ENCODE data around the gene SDK2.

The SDK2 gene

DNA sequence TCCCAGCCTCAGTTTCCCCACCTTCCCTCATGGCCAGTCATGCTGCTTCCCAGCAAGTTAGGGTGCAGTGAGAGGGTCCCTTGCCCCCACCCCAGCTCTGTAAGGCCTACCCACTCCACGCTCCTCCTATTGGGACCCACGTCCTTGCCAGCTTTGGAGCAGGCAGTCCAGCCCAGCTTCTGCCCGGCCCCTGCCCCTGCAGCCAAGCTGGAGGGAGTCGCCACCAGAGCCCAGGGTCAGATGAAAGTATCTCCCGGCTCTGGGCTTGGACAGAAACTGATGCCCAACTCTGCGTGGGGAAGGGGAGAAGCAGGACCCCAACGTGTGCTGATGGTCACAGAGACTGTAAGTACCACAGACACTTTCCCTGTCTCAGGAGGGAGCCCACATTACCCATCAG is 32.6 kb downstream of the SDK2 start:
- DNase-seq (ENCODE audit: low spot score), result no peak

DNA sequence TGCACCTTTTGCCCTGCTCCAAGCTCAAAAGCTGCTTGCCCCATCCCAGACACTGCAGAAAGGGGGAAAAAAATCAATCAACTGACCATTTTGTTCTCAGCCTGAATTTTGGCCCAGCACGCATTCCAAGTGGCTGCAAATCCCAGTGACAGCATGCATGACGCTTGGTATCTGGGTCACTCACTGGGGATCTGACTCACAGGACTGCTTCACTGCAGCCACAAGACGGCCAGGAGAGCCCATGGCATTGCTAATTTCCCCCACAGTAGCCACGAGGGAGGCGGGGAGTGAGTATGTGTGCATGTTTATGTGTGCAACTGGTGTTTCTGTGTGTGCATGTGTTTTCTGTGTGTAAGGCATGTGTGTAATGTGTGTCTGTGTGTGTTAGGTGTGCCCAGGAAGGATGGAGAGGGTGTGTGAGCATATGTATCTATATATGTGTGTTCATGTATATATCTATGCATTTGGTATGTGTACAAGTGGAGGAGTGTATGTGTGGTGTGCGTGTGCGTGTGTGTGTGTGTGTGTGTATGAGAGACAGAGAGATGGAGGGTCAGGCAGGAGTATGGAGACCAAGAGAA is 33.8 kb downstream of the SDK2 start:
- no peak for DNase-seq (ENCODE audit: low spot score)

DNA sequence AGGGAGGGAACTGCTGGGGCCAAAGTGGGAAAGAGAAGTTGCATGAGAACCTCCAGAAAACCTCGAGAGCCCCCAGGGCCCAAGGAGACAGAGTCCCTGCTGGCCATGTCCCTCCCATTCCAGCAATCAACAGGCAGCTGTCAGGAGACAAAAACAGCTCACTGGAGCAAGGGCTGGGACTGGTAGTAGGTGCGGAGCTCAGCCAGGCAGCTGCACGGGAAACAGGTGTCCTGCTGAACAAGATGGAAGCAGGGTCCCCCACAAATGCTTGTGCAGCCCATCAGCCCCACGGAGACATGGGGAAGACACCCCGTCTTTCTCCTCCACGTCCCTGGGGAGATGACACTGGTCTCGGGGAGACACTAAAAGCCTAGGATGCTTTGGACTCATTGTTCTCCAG is 34.5 kb downstream of the SDK2 start:
- DNase-seq (ENCODE audit: low spot score), result no peak

DNA sequence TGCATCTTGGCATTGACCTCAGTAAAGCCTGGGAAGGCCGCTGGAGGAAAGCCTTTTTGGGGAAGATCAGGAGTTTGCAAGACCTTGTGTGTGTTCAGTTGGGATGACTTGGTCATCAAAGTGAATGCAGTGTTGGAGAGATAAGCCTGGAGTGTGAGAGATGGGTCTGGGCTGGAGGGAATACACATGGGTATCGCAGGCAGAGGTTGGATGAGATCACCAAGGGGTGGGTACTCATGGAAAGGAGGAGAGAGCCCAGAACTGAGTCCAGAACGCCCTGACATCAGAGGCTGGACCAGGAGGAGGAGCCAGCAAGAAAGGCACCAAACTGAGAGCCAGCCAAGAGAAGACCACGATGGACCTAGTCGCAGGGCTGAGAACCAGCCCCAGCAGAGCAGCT is 35.2 kb downstream of the SDK2 start:
- no peak for DNase-seq (ENCODE audit: low spot score)

DNA sequence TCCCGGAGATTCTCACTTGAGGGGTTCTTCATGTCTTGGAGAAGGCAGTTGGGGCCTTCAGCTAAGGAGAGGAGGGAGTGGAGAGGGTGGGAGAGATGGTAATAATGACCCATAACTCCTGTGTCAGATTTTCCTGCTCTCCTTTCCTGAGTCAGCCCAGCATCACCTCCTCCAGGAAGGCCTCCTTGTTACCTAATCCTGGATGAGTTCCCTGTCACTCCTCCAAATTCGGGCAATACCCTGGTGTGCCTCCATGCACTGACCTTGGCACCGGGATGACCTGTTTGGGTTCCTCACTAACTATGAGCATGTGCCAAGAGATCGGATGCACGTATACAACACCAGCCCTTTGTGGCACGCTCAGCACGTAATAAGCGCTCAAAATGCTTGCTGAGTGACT is 38.8 kb downstream of the SDK2 start:
- no peak for DNase-seq (ENCODE audit: low spot score)

DNA sequence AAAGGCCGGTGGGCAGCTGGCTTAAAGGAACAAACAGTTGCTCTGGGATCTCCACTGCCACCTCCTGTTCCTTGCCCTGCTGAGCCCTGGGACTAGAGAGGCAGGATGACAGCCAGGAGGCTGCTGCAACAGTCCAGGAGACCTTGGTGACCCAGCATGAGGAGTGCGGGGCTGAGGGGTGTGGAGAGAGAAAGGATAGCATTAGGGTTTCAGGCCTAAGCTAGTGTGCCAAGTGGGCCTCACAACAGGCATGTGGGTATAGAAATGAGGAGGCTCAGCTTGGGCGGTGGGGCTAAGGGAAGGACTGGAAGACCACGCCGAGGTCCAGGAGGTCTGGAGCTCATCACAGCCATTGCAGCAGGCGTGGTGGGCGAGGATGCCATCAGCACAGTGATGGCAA is 39.8 kb downstream of the SDK2 start:
- no peak for DNase-seq (ENCODE audit: low spot score)

DNA sequence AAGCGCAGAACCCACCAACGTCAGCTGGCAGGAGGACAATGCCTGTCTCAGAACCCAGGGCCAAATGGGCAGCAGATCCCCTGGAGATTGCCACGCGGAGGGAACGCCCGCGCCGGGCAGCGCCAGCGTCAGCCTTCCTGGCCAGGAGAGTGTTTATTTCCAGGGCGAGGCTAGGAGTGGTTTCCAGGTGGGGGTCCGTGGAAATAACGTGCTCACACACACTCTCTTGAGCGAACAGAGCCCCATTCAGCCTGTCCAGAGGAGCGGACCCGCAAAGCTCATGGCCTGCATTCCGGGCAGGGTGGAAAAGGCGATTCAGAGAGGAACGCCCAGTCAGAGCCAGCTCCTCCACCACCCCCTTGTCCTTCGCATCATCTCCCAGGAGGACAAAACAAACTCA is 40.3 kb downstream of the SDK2 start:
- DNase-seq (ENCODE audit: low spot score), result no peak

DNA sequence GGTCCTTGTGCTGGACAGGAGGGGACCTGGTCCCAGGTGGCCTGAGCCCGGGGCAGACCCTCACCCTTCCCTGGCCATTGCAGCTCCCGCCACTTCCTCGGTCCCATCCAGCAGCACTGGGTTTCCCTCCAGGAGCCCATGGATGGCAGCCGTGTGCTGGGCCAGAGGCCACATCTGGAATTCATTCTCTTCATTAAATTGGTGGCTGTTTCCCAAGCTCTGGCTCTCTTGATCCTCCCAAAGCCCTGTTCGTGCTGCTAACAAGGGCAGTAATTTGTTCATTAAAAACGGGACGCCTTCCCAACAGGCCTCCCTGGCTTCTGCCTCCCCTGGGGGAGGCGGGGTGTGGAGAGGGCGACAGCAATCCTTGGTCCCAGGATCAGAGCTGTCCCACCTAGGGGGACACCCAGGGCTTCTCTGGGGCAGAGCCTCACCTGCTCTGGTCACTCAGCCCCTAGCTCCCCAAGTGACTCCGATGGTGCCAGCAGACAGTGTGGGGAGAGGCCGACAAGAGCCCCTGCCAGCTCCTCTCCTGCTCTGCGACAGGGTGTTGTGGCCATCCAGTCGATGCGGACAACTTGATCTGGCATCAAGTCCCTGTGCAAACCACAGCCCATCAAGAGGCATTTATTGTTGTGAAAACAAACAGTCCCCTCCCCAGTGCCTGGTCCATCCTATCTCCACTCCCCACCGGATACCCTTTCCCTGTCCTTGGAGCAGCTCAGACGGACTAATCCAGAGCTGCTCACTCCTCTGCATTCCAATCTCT is 44.0 kb downstream of the SDK2 start:
- no peak for DNase-seq (ENCODE audit: low spot score)

DNA sequence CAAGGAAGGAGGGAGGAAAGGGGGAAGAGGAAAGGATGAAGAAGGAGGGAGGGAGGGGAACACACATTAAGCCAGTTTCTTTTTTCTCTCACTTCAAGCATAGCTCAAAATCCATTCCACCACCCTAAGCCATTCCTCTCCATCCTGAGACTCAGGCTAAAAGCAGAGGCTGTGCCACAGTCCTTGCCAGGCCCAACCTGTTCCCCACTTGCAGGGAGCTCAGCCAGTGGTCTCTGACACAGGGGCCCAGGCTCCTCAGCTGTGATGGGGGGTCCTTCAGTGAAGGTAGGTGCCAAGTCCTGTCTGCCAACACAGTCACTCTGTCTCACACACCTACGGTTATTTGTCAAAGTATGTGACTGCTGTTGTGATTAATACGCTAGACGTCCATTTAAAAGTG is 44.6 kb downstream of the SDK2 start:
- DNase-seq (ENCODE audit: low spot score), result no peak

DNA sequence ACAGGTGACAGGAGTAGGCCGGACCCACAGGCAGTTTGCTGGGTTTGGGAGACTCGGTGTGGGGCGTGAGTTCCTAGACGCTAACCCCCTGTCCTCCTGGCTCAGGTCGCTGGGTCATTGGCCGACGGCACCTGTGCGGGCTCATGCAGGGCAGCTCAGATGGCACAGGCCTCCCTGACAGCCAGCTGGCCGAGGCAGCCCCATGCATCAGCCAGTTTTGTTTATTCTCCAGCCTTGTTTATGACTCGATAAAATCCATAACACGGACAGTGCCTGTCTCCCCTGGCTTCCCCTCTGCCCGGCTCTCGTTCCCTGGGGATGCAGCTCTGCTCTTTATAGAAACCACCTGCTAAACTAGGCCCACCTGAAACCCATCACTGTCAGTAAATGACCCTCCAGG is 46.0 kb downstream of the SDK2 start:
- no peak for DNase-seq (ENCODE audit: low spot score)

DNA sequence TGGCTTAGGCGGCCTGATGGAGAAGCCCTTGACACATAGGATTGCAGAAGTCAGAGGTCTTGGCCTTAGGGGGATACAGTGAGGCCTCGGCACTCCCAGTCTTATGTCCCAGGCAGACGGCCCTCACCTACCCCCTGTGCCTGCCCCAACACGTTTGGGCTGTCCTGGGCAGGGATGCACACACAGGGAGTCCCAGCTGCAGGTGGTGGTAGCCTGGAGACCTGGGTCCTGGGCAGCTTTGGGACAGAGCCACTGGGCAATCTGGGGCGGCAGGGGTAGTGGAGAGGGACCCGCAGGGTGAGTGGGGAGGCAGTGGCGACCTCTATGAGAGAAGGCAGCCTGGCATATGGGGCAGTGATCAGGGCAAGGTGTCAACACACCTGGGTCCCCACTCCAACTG is 48.3 kb downstream of the SDK2 start:
- DNase-seq (ENCODE audit: low spot score), result no peak

DNA sequence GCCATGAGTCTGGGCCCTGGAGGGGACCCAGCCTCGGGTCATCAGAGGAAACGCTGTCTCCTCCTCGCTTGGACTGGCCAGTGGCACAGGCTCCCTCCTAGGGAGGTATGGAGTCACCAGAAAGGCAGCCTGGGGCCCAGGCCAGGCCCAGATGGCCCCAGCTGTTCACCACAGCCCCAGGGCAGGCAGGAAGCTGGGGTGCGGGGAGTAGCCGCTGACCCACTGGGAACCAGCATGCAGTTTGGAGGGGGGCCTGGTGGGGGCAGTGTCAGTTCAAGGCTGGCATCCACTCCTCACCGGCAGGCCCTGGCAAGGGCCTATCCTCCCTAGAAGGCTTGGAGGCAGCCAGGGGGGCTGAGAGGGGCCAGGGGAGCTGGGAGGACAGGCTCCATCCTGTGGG is 48.8 kb downstream of the SDK2 start:
- DNase-seq (ENCODE audit: low spot score), result peak; percentile 62

DNA sequence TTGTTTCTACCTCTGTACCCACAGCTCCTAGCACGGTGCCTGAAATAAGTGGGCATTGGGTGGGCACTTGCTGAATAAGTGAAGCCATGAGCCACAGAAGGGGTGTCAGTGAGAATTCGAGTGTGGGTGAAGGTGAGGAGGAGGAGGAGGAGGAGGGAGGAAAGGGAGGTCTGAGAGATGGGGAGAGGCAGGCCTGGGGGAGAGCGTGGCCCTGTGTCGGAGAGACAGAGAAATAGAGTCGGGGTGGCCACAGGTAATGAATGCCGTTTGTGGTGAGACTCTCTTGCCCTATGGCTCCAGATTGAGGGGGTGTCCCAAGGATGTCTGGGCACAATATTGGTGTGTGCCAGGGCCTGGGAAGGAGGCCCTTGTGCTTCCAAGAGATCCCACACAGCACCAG is 49.2 kb downstream of the SDK2 start:
- no peak for DNase-seq (ENCODE audit: low spot score)

DNA sequence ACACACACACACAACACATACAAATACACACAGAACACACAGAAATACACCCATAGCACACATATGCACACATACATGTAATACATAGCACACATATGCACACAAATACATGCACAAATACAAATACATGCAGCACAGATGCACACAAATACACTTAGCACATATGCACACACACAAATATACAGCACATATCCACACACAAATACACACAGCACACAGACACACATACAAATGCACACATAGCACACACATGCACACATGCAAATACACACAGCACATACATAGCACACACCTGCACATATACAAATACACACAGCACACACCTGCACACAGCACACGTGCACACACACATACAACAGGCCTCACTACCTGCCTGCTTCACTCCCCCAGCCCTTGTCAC is 49.6 kb downstream of the SDK2 start:
- no peak for DNase-seq (ENCODE audit: low spot score)

DNA sequence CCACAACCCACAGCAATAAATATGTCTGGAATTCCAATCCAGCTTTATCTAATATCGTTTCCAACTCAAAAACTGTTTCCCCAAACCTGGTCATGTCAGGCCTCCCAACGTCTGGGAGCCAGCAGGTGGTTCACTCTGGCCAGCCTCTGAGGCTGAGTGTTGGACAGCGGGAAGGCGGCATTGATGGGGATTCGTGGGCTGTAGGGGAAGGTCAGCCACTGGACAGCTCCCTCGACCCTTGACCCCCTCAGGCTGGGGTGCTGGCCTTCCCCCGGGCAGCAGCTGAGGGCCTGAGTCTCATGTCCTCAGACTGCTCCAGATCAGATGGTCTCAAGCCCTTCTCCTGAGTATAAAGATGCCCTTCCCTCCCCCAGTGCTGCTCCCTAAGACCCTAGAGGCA is 50.2 kb downstream of the SDK2 start:
- no peak for DNase-seq (ENCODE audit: low spot score)

DNA sequence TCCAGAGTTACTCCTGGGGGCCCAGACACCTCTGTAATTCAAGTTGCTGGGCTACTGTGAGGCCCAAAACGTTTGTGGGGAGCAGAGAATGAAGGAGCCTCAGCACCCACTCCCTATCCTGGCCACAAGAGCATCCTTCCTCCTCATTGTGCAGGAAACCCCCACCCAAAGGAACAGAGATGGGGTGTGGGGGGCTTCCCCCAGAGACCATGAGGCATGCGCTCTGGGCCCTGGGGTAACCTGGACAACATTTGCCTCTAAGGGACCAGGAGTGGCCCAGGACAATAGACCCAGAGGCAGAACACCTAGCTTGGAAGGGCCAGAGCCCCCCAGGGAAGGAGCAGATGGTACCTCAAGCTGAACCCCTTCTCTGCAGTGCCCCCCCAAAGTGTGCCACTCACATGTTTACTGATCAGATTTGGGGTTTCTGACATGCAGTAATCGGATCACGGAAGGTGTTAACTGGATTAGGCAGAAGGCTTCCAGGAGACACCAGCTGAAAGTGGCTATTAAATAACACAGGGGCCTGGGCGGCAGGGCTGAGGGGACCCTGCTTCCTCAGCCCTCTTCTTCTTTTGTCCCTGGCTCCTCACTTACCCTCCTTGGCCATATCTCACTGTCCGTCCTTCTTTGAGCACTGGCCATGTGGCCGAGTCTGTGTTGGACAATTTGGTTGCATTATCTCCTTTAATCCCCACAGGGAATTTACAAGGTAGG is 50.8 kb downstream of the SDK2 start:
- no peak for DNase-seq (ENCODE audit: low spot score)

DNA sequence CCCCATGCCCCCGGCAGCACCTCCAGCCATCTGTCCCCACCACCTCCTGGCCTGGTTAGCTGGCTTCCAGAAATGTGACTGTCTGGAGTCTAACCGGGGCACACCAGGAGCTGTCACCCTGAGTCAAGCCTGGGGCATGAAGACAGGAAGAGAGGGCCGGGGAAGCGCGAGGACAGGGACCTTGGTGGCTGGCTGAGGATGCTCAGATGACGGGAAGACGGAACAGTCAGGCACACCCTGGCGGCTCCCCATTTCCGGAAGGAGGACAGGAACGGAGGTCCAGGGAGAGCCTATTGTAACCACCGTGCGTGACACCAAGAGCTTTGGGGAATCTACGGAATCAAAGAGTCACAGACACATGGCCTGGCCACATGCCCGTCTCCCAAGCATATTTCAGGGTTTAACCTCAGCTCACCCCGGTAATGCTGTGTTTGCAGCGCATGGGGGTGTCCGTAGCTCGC is 51.7 kb downstream of the SDK2 start:
- peak; percentile 14 for DNase-seq (ENCODE audit: low spot score)

DNA sequence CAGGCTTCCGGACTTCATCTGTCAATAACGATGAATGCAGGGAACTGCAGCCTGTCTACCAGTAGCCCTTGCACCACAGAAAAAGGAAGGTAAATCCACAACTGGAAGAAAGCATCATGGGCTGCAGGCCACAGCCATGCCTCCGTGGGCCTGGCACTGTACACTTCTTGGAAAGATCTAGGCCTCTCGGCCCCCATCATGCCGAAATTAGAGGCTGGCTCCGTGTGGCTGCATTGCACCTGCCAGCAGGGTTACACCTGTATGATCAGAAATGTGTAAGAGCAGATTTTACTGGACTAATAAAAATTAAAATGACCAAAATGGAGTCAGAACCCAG is 52.2 kb downstream of the SDK2 start:
- no peak for DNase-seq (ENCODE audit: low spot score)

DNA sequence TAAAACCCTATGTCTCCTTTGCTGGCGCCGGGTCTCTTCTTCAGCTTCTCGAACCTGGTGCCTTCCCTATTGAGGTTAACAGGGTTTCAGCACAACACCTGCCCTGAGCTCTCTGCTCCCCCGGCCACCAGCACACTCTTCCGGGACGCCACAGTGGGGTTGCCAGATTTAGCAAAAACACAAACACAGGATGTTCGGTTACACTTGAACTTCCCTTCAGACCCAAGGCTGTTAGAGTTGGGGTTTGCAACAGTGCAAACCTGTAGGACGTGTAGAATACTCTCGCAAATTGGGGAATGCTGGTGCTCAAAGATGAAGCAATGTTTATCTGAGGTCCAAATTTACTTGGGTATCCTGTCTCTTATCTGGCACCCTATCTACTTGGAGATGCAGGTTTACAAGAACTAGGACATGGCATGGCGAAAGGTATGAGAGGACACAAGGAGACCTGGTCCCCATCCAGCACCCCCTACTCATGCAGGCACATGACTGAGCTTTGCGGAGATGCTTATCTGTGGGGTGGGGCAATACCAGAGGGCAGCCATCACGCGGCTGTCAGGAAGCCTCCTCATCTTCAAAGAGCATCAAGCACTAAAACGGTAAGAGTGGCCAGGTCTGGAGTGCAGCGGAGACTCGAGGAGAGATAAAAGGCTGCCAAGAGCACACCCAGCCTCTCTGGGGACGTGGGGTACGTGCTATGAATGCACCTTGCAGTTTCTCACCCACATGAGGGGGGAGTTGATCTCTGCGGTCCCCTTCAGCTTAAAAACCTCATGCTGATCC is 52.8 kb downstream of the SDK2 start:
- DNase-seq (ENCODE audit: low spot score), result peak; percentile 69

DNA sequence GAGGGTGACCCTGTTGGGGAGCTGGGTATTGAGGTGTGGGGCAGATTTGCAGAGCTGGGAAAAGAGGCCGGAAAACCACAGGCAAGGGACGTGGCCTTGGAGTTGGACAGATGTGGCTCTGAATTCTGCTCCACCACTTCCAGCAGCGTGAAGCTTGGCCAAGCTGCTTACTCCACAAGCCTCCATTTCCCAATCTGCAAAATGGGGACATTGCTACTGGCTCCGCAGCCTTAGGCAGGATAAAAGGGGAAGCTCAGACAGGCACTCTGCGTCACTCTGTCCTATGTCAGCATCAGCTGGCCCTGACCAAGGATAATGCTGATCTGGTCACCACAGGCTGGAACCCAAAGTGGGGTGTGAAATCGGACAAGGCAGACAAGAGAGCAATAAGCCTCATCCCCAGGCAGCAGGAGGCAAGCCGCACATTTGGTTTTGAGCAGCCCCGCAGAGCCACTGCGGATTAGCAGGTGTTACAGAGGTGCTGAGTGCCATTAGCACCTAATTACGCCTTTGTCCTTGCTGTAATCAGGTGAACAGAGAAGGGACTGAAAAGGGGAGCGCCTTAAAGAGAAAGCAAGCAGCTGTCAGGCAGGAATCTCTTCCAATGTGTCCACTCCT is 54.8 kb downstream of the SDK2 start:
- DNase-seq (ENCODE audit: low spot score), result no peak

DNA sequence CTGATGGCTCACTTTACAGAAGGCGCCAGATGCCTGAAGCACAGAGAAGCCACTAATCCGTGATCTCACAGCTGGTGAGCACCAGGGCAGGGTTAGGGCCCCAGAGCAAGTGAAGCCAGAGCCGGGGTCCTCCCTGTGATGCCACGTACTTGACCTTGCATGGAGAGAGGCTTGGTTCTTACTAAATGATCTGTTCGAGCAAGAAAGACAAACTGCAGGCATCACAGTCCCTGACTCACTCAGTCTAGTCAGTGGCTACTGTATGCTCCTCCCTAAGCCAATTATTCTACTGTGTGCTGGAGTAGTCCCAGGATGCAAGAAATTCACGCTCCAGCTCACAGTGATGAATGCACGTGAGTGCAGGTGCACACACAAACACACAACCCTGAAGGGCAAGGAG is 55.4 kb downstream of the SDK2 start:
- no peak for DNase-seq (ENCODE audit: low spot score)

DNA sequence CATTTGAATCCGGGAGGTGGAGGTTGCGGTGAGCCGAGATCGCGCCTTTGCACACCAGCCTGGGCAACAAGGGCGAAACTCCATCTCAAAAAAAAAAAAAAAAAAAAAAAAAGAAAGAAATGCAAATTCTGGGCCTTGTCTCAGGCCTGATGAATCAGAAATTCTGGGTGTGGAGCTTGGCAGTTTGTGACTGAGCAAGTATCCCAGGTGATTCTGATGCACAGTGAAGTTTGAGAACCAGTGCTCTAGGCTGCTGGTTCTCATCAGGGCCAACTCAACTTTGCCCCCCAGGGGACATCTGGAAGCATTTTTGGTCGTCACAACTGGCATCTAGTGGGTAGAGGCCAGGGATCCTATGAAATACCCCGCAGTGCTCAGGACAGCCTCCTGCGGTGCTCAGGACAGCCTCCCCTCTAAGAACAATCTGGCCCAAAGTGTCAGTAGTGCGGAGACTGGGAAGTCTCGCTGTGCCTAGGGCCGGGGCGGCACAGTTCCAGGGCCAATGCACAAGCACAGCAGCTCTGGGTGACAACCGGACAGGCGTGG is 55.9 kb downstream of the SDK2 start:
- no peak for DNase-seq (ENCODE audit: low spot score)

Measured in germinal center (tissue), 1 donor.